ENCODE measurements around the gene EXOC6.

Gene EXOC6

GRCh38 chr10:92809840-92810239, 38.5 kb upstream of the EXOC6 start:
- Mint-ChIP-seq H3K36me3 (ENCODE audit: low read depth) (no peaks in the 10 kb centered on the region), H3K4me3 (no peak overlapping the region), H3K27me3 (ENCODE audit: low read depth, poor library complexity) (peaks cover 58% of the 10 kb centered on the region), H3K27ac (peak overlapping the region; percentile 1), H3K9me3 (no peaks in the 10 kb centered on the region), H3K4me1 (no peaks in the 10 kb centered on the region)
- DNase-seq = no peak
- TF ChIP-seq CTCF (IDR thresholded peaks at IDR 0.05) = no peak

DNA sequence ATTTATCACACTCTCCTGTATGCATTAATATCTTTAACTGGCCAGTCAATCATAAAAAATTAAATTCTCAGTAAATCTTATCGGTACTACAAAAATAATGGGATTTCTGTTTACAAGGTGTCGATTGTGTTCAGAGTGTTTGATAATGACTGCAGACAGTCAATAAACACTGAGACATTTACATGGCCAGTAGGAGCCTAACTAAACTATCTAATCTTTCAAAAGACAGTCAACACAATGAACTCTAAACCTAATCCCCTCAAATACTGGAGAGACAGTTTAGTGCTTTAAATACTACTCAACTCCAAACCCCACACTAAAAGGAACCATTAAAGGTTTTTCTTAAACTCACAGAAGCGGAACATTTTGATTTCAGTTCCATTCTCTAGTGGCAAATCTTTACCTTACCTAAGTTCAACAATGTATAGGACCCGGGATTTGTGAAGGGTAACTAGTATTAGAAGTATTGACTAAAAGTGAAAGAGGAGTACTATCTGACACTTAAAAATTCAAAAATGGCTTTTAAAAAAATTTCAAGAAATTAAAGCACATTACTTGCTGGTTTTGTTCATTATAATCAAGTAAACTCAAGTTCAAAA, 37.3 kb upstream of the EXOC6 start:
- Mint-ChIP-seq H3K9me3 (no peaks in the 10 kb centered on the region), H3K36me3 (ENCODE audit: low read depth) (no peaks in the 10 kb centered on the region), H3K4me3 (no peak overlapping the region), H3K4me1 (no peaks in the 10 kb centered on the region), H3K27ac (no peak overlapping the region), H3K27me3 (ENCODE audit: low read depth, poor library complexity) (peaks cover 50% of the 10 kb centered on the region)
- no peak for DNase-seq
- no peak for TF ChIP-seq CTCF (IDR thresholded peaks at IDR 0.05)

DNA sequence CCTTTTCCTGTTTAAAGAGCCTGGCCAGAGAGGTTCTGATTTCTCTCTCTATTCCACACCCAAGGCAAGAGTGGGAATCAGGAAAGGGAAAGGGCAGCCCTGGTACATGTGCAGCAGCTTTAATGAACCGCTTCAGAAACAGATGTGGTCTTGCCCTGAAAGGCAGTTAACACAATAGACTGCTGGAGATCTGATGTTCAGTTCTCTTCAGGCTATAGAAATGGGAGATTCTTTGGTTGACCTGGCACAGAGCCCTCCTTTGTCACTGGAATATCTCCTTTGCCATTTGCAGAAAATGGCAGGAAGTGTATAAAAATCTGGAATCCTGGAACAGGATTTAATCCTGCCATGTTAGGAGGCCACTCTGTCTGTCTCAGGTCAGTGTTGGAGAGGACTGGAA, 36.3 kb upstream of the EXOC6 start:
- Mint-ChIP-seq H3K27me3 (ENCODE audit: low read depth, poor library complexity) (peaks cover 41% of the 10 kb centered on the region), H3K27ac (no peak overlapping the region)

DNA sequence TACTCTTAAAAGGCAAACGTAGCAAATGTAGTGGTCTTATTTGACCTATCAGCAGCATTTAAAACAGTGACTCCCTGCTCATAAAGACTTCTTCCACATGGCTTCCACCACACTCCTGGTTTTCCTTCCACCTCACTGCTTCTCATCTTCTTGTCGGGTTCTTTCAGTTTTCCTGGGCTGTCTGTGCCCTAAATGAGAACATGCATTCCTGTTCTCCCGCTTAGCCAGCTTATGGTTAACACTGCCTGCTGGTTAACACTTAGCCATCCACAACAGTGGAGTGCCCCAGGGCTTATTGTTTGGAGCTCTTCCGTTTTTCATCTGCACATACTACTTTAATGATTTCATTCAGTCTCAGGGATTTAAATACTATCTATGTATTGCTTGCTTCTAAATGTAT, 34.3 kb upstream of the EXOC6 start:
- TF ChIP-seq CTCF (IDR thresholded peaks at IDR 0.05) = no peak
- Mint-ChIP-seq H3K27ac (no peak overlapping the region), H3K36me3 (ENCODE audit: low read depth) (no peaks in the 10 kb centered on the region), H3K4me3 (no peak overlapping the region), H3K9me3 (no peaks in the 10 kb centered on the region), H3K4me1 (no peaks in the 10 kb centered on the region), H3K27me3 (ENCODE audit: low read depth, poor library complexity) (peaks cover 34% of the 10 kb centered on the region)
- DNase-seq = no peak

More for the DNA sequence above, 36.3 kb upstream of the EXOC6 start:
- TF ChIP-seq CTCF (IDR thresholded peaks at IDR 0.05) = no peak
- no peak for DNase-seq
- Mint-ChIP-seq H3K4me3 (no peak overlapping the region), H3K9me3 (no peaks in the 10 kb centered on the region), H3K4me1 (no peaks in the 10 kb centered on the region), H3K36me3 (ENCODE audit: low read depth) (no peaks in the 10 kb centered on the region)

DNA sequence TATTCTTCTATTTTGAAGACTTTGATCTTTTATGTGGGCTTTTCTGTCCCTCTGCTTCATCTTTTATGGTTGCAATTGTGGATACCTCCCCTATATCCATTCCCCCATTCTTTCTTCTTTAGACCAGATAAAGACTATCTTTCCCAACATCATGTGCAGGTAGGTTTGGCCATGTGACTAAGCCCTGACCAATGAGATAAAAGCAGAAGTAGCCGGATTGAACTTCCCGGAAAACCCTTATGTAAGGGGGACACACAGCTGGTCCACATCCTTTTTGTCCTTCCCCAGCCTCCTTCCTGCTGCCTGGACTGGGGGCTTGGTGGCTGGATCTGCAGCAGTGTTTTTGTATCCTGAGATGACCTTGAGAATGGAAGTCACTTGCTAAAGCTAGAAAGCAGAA, 33.5 kb upstream of the EXOC6 start:
- Mint-ChIP-seq H3K9me3 (no peaks in the 10 kb centered on the region), H3K27ac (no peak overlapping the region), H3K4me3 (no peak overlapping the region), H3K4me1 (no peaks in the 10 kb centered on the region), H3K27me3 (ENCODE audit: low read depth, poor library complexity) (peaks cover 29% of the 10 kb centered on the region), H3K36me3 (ENCODE audit: low read depth) (no peaks in the 10 kb centered on the region)
- DNase-seq = no peak
- no peak for TF ChIP-seq CTCF (IDR thresholded peaks at IDR 0.05)

DNA sequence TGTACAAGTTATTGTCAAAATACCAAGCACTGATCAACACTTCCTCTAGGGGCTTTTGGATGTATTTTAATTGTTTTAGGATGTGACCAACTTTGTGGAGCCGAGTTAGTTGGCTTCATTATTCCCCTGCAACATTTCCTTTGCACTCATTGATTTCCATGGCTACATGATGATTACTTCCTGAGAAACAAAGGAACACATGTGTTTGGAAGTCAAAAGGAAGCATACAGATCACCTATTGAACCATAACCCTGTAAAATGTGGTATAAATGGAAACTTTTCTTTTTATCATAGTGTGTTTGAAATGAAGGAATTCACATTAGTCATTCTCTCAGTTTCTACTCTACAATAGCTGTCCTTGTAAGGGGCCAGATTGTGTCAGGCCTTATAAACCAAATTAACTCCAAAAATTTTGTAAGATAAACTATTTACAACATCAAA, 32.2 kb upstream of the EXOC6 start:
- no peak overlapping the region for H3K4me3 Mint-ChIP-seq
- H3K36me3 Mint-ChIP-seq (ENCODE audit: low read depth) = no peaks in the 10 kb centered on the region
- no peaks in the 10 kb centered on the region for H3K4me1 Mint-ChIP-seq
- H3K27me3 Mint-ChIP-seq (ENCODE audit: low read depth, poor library complexity) = peaks cover 21% of the 10 kb centered on the region
- DNase-seq = no peak
- no peaks in the 10 kb centered on the region for H3K9me3 Mint-ChIP-seq
- no peak for TF ChIP-seq CTCF (IDR thresholded peaks at IDR 0.05)
- H3K27ac Mint-ChIP-seq = no peak overlapping the region
